CD4-positive, alpha-beta memory T cell (primary cell): ENCODE results near the gene PPP4R1. TPM values are rescaled to one million over a fixed set of nuclear protein-coding genes. Genes with fewer than 3 reads are reported as not detected.

Experiments used
- CTCF ChIA-PET: fragments of 350-600 bp; sonication (Branson Sonifier 250); formaldehyde crosslinking; loops from one replicate; lab custom pipeline; 2021; ENCODE audit warnings: inconsistent platforms; ENCODE audit not compliant: partially characterized antibody; lab: Charles Lee
- POLR2A ChIA-PET: fragments of 350-600 bp; sonication (Branson Sonifier 250); formaldehyde crosslinking; loops from one replicate; lab custom pipeline; 2021; ENCODE audit not compliant: partially characterized antibody; lab: Charles Lee
- DNase-seq, 5 donors: peaks; one replicate each; pipeline versions ENCODE4 v3.0.0 to v3.0.0-alpha.2; 2020 to 2022; ENCODE audit warnings: mixed read lengths in 1 of 5
- H3K27ac ChIP-seq: one replicate; pipeline ENCODE4 v1.7.0; 2013; ENCODE audit warnings: low read depth, low read length
- H3K27me3 ChIP-seq: 2 replicates; pipeline ENCODE4 v1.7.0; 2013; ENCODE audit warnings: mild to moderate bottlenecking, low read length, moderate library complexity; ENCODE audit not compliant: insufficient read depth
- H3K36me3 ChIP-seq: 2 replicates; pipeline ENCODE4 v1.7.0; 2013; ENCODE audit warnings: mild to moderate bottlenecking, low read length, moderate library complexity; ENCODE audit not compliant: insufficient read depth
- H3K4me1 ChIP-seq: 2 replicates; pipeline ENCODE4 v1.7.0; 2013; ENCODE audit warnings: mild to moderate bottlenecking, low read length, moderate library complexity; ENCODE audit not compliant: insufficient read depth
- H3K4me3 ChIP-seq, 2 donors: one replicate each; pipeline ENCODE4 v1.7.0; 2013; ENCODE audit warnings: low read length in 2 of 2, mild to moderate bottlenecking in 1 of 2
- H3K9me3 ChIP-seq, 2 donors: one replicate each; pipeline ENCODE4 v1.7.0; 2013; ENCODE audit warnings: low read length in 2 of 2, control low read depth in 1 of 2; ENCODE audit not compliant: control insufficient read depth in 1 of 2
- H3K27ac Mint-ChIP-seq, 7 donors: one replicate each; pipeline ENCODE4 v1.8.0; 2020 to 2021; ENCODE audit warnings: mixed read lengths in 7 of 7, mild to moderate bottlenecking in 6 of 7, inconsistent platforms in 3 of 7, moderate library complexity in 3 of 7
- H3K27me3 Mint-ChIP-seq, 2 donors: one replicate each; pipeline ENCODE4 v1.8.0; 2020 to 2021; ENCODE audit warnings: mixed read lengths in 2 of 2
- H3K36me3 Mint-ChIP-seq, 2 donors: one replicate each; pipeline ENCODE4 v1.8.0; 2020 to 2021; ENCODE audit warnings: mixed read lengths in 2 of 2, inconsistent platforms in 1 of 2, mild to moderate bottlenecking in 1 of 2
- H3K4me1 Mint-ChIP-seq, 4 donors: one replicate each; pipeline ENCODE4 v1.8.0; 2020 to 2021; ENCODE audit warnings: mixed read lengths in 4 of 4, mild to moderate bottlenecking in 1 of 4
- H3K4me3 Mint-ChIP-seq, 8 donors: one replicate each; pipeline ENCODE4 v1.8.0; 2020 to 2021; ENCODE audit warnings: mixed read lengths in 8 of 8, mild to moderate bottlenecking in 7 of 8, moderate library complexity in 6 of 8, inconsistent platforms in 3 of 8
- H3K9me3 Mint-ChIP-seq, 8 donors: one replicate each; pipeline ENCODE4 v1.8.0; 2020 to 2021; ENCODE audit warnings: mixed read lengths in 8 of 8, mild to moderate bottlenecking in 5 of 8, inconsistent platforms in 3 of 8, moderate library complexity in 1 of 8
- intact Hi-C: fragments of 100-400 bp; cut with micrococcal nuclease; formaldehyde crosslinking; loops from one replicate; pipeline ENCODE4 v1.15.1; 2023
- polyA plus RNA-seq, 2 donors: library from polyadenylated mRNA; unstranded; fragments of 300-500 nt; fragmentation: Illumina TruSeq; gene quantifications; one replicate each; pipeline ENCODE4 v1.2.3, GENCODE V29; 2021
- total RNA-seq, 2 experiments: library from RNA; stranded (reverse); gene quantifications; one replicate each; pipeline ENCODE4 v1.2.3, GENCODE V29; 2021

Gene PPP4R1
- total and polyA plus RNA-seq, 4 experiments from 2014 or later = 10.2 to 71.0 (median 40.5) TPM

GRCh38 chr18:9539283-9539682 lies 75.1 kb downstream of the PPP4R1 start:
- intact Hi-C loops = no loop called here
- no peaks in the 10 kb centered on the region for H3K9me3 ChIP-seq
- ChIA-PET POLR2A (no interaction called here), CTCF (interaction anchor here (1.7 kb wide), 1 partner anchor 24 kb away, joined by 3 read pairs; no protein-coding TSS in a partner anchor)
- H3K4me1 Mint-ChIP-seq = no peaks in the 10 kb centered on the region
- no peak for DNase-seq
- no peak overlapping the region for H3K27ac ChIP-seq
- no peaks in the 10 kb centered on the region for H3K4me1 ChIP-seq
- H3K27me3 ChIP-seq = no peaks in the 10 kb centered on the region
- peaks cover 26 to 46% of the 10 kb centered on the region in 2 donors for H3K36me3 Mint-ChIP-seq
- H3K36me3 ChIP-seq = peaks cover 19% of the 10 kb centered on the region
- no peak overlapping the region for H3K27ac Mint-ChIP-seq
- no peaks in the 10 kb centered on the region for H3K9me3 Mint-ChIP-seq
- H3K4me3 Mint-ChIP-seq = no peak overlapping the region
- no peaks in the 10 kb centered on the region for H3K27me3 Mint-ChIP-seq
- no peak overlapping the region for H3K4me3 ChIP-seq

- H3K27ac Mint-ChIP-seq = no peak overlapping the region
- H3K36me3 ChIP-seq = peaks cover 34% of the 10 kb centered on the region
- no peak overlapping the region for H3K27ac ChIP-seq
- H3K27me3 Mint-ChIP-seq = no peaks in the 10 kb centered on the region
- H3K4me3 Mint-ChIP-seq = no peak overlapping the region
- no peaks in the 10 kb centered on the region for H3K4me1 Mint-ChIP-seq
- POLR2A ChIA-PET = no interaction called here
- no peaks in the 10 kb centered on the region for H3K9me3 Mint-ChIP-seq
- intact Hi-C loops = no loop called here
- DNase-seq = no peak
- no peaks in the 10 kb centered on the region for H3K27me3 ChIP-seq
- CTCF ChIA-PET = interaction anchor here (1.0 to 1.7 kb wide), 2 partner anchors 21 to 22 kb away, joined by 3 read pairs; no protein-coding TSS in a partner anchor
- no peak overlapping the region for H3K4me3 ChIP-seq
- H3K9me3 ChIP-seq = no peaks in the 10 kb centered on the region
- no peaks in the 10 kb centered on the region for H3K4me1 ChIP-seq
- peaks cover 34 to 55% of the 10 kb centered on the region in 2 donors for H3K36me3 Mint-ChIP-seq
Observed at GRCh38 chr18:9537677-9538076, 76.7 kb downstream of the PPP4R1 start.

GRCh38 chr18:9536354-9537152 lies 77.8 kb downstream of the PPP4R1 start:
- H3K4me1 ChIP-seq = no peaks in the 10 kb centered on the region
- intact Hi-C loops = no loop called here
- POLR2A ChIA-PET = no interaction called here
- DNase-seq = no peak
- H3K4me3 ChIP-seq = no peak overlapping the region
- Mint-ChIP-seq H3K27me3 (no peaks in the 10 kb centered on the region), H3K4me1 (no peaks in the 10 kb centered on the region), H3K4me3 (no peak overlapping the region), H3K27ac (no peak overlapping the region), H3K36me3 (peaks cover 40 to 56% of the 10 kb centered on the region in 2 donors), H3K9me3 (no peaks in the 10 kb centered on the region)
- no peaks in the 10 kb centered on the region for H3K27me3 ChIP-seq
- CTCF ChIA-PET = no interaction called here
- H3K9me3 ChIP-seq = no peaks in the 10 kb centered on the region
- H3K36me3 ChIP-seq = peaks cover 38% of the 10 kb centered on the region
- H3K27ac ChIP-seq = no peak overlapping the region

DNA sequence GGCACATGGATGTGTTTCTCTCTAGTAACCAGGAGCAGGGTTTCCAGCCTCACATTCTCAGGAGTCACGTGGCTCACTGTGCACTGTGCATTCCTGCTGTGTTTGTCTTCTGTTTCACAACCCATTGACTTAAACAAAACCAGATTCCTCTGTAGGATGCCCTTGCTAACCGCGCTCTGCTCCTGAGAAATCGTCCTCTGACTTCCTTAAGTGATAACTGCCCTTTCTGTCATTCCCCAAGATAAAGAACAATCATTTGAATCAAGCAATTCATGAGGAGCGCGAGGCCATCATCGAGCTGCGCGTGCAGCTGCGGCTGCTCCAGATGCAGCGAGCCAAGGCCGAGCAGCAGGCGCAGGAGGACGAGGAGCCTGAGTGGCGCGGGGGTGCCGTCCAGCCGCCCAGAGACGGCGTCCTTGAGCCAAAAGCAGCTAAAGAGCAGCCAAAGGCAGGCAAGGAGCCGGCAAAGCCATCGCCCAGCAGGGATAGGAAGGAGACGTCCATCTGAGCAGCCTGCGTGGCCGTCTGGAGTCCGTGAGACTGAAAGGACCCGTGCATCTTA lies 78.8 kb downstream of the PPP4R1 start:
- peaks cover 40 to 65% of the 10 kb centered on the region in 2 donors for H3K36me3 Mint-ChIP-seq
- DNase-seq = no peak
- H3K4me1 Mint-ChIP-seq = no peaks in the 10 kb centered on the region
- Histone ChIP-seq H3K27me3 (no peaks in the 10 kb centered on the region), H3K9me3 (no peaks in the 10 kb centered on the region), H3K36me3 (peaks cover 42% of the 10 kb centered on the region), H3K4me1 (no peaks in the 10 kb centered on the region), H3K4me3 (no peak overlapping the region), H3K27ac (no peak overlapping the region)
- H3K4me3 Mint-ChIP-seq = peak overlapping the region in 1 of 8 donors; percentile 31
- ChIA-PET CTCF (no interaction called here), POLR2A (no interaction called here)
- H3K27ac Mint-ChIP-seq = no peak overlapping the region
- H3K27me3 Mint-ChIP-seq = no peaks in the 10 kb centered on the region
- intact Hi-C loops = no loop called here
- no peaks in the 10 kb centered on the region for H3K9me3 Mint-ChIP-seq

DNA sequence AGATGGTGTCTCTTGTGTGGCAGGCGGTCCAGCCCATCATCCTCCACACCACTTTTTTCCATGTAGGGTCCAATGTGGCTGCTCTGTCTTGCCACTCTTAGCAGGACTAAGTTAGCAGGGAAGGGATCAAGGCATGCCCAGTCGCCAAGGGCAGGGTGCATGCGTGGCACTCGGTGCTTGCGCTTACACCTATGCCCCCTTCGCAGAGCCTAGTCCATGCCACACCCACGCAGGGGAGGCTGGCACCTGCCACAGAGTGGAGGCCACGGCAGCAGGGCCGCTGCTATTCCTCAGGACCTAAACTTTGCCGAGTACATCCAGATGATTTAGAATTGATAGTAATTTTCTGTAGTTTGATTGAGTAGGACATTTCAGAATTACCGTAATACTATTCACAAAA lies 79.5 kb downstream of the PPP4R1 start:
- no peaks in the 10 kb centered on the region for H3K27me3 Mint-ChIP-seq
- no peak overlapping the region for H3K4me3 ChIP-seq
- H3K27me3 ChIP-seq = no peaks in the 10 kb centered on the region
- H3K4me3 Mint-ChIP-seq = no peak overlapping the region
- intact Hi-C loops = no loop called here
- H3K27ac Mint-ChIP-seq = no peak overlapping the region
- no peak overlapping the region for H3K27ac ChIP-seq
- peaks cover 46 to 69% of the 10 kb centered on the region in 2 donors for H3K36me3 Mint-ChIP-seq
- no peak for DNase-seq
- H3K9me3 ChIP-seq = no peaks in the 10 kb centered on the region
- peaks cover 49% of the 10 kb centered on the region for H3K36me3 ChIP-seq
- ChIA-PET CTCF (no interaction called here), POLR2A (no interaction called here)
- H3K4me1 ChIP-seq = no peaks in the 10 kb centered on the region
- H3K9me3 Mint-ChIP-seq = no peaks in the 10 kb centered on the region
- no peaks in the 10 kb centered on the region for H3K4me1 Mint-ChIP-seq

DNA sequence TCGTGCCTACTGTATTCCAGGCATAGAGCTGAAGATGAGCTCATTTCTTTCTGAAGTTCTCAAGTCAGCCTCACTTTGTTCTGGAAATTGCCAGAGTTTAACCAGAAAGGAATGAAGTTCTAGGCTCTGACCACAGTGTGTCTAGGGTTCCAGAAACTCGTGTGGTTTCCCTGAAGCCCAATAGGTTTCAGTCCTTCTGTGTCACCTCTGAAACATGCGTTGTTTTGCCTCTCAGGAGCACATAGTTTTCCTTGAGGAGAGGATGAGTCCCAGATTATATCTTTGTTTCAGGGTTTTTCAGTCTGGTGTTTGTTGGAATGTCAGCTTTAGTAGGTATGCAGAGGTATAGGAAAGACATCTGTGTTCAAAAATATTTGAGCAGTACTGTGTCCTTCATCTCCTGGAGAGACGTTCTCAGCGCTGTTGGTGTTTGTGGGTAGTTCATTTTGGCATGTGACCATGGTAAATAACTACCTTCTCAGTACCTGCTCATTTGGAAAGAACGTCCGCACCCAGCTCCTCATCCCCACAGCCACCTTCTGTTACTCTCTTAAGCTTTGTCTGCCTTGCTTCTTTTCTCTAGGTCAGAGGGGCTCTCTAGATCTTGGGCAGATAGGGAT lies 82.5 kb downstream of the PPP4R1 start:
- DNase-seq = no peak
- no peaks in the 10 kb centered on the region for H3K4me1 Mint-ChIP-seq
- H3K27ac Mint-ChIP-seq = peak overlapping the region in 3 of 7 donors; percentile 2 to 69 (median 18)
- CTCF ChIA-PET = interaction anchor here (1.3 to 1.8 kb wide), 2 partner anchors 16 to 43 kb away, joined by 3 to 6 read pairs; no protein-coding TSS in a partner anchor
- no peak overlapping the region for H3K4me3 Mint-ChIP-seq
- Histone ChIP-seq H3K4me3 (no peak overlapping the region), H3K27me3 (no peaks in the 10 kb centered on the region), H3K4me1 (no peaks in the 10 kb centered on the region), H3K9me3 (no peaks in the 10 kb centered on the region), H3K27ac (no peak overlapping the region), H3K36me3 (peaks cover 45% of the 10 kb centered on the region)
- no peaks in the 10 kb centered on the region for H3K27me3 Mint-ChIP-seq
- H3K9me3 Mint-ChIP-seq = no peaks in the 10 kb centered on the region
- peaks cover 66 to 77% of the 10 kb centered on the region in 2 donors for H3K36me3 Mint-ChIP-seq
- intact Hi-C loops = no loop called here
- POLR2A ChIA-PET = no interaction called here
